H9 (cell line): Measurements from ENCODE around the gene PMS1. TPM values are rescaled to one million over a fixed set of nuclear protein-coding genes. Genes with fewer than 3 reads are reported as not detected.

ENCODE experiments used
- DNase-seq: peaks from one replicate; pipeline ENCODE4 v3.0.0-alpha.2; 2017
- H2AFZ ChIP-seq: one replicate; pipeline ENCODE4 v1.6.1; 2013; ENCODE audit warnings: mild to moderate bottlenecking, low read length, control low read depth, moderate library complexity
- H2AK5ac ChIP-seq: 2 replicates; pipeline ENCODE4 v1.6.1; 2013; ENCODE audit warnings: low read length, control low read depth, mixed read lengths; ENCODE audit not compliant: insufficient read length
- H2BK120ac ChIP-seq: one replicate; pipeline ENCODE4 v1.6.1; 2013; ENCODE audit warnings: low read depth, mild to moderate bottlenecking, low read length, control low read depth, inconsistent platforms; ENCODE audit not compliant: poor library complexity, severe bottlenecking
- H2BK12ac ChIP-seq: 2 replicates; pipeline ENCODE4 v1.6.1; 2013; ENCODE audit warnings: low read length, control low read depth, mixed read lengths, low read depth; ENCODE audit not compliant: insufficient read length
- H2BK15ac ChIP-seq: 2 replicates; pipeline ENCODE4 v1.6.1; 2013; ENCODE audit warnings: low read depth, low read length, control low read depth
- H2BK20ac ChIP-seq: one replicate; pipeline ENCODE4 v1.6.1; 2013; ENCODE audit warnings: low read depth, mild to moderate bottlenecking, low read length, control low read depth, inconsistent platforms; ENCODE audit not compliant: poor library complexity, severe bottlenecking
- H2BK5ac ChIP-seq: 2 replicates; pipeline ENCODE4 v1.6.1; 2013; ENCODE audit warnings: low read length, control low read depth, mixed read lengths; ENCODE audit not compliant: insufficient read length
- H3K14ac ChIP-seq: 2 replicates; pipeline ENCODE4 v1.6.1; 2013; ENCODE audit warnings: low read length, control low read depth; ENCODE audit not compliant: insufficient read depth
- H3K18ac ChIP-seq: 2 replicates; pipeline ENCODE4 v1.6.1; 2013; ENCODE audit warnings: low read depth, mild to moderate bottlenecking, mixed read lengths, low read length, control low read depth; ENCODE audit not compliant: insufficient read length
- H3K23ac ChIP-seq: 2 replicates; pipeline ENCODE4 v1.6.1; 2013; ENCODE audit warnings: low read length, control low read depth, mixed read lengths, low read depth; ENCODE audit not compliant: insufficient read length
- H3K23me2 ChIP-seq: 2 replicates; pipeline ENCODE4 v1.6.1; 2013; ENCODE audit warnings: low read depth, mild to moderate bottlenecking, mixed read lengths, low read length, control low read depth; ENCODE audit not compliant: insufficient read length, poor library complexity, severe bottlenecking
- H3K27ac ChIP-seq: 2 replicates; pipeline ENCODE4 v1.5.1; 2013; ENCODE audit warnings: low read length, control low read depth, mixed read lengths, low read depth; ENCODE audit not compliant: insufficient read length
- H3K27me3 ChIP-seq: 2 replicates; pipeline ENCODE4 v1.6.1; 2013; ENCODE audit warnings: low read length, control low read depth, inconsistent platforms; ENCODE audit not compliant: insufficient read depth
- H3K4ac ChIP-seq: 2 replicates; pipeline ENCODE4 v1.6.1; 2013; ENCODE audit warnings: low read depth, mild to moderate bottlenecking, control low read depth, inconsistent platforms, low read length, moderate library complexity
- H3K4me1 ChIP-seq: 2 replicates; pipeline ENCODE4 v1.6.1; 2013; ENCODE audit warnings: low read length, control low read depth, inconsistent platforms; ENCODE audit not compliant: insufficient read depth
- H3K4me2 ChIP-seq: 2 replicates; pipeline ENCODE4 v1.6.1; 2013; ENCODE audit warnings: low read length, control low read depth, mixed read lengths; ENCODE audit not compliant: insufficient read length, insufficient read depth
- H3K56ac ChIP-seq: 2 replicates; pipeline ENCODE4 v1.6.1; 2013; ENCODE audit warnings: low read depth, mild to moderate bottlenecking, mixed read lengths, low read length, control low read depth; ENCODE audit not compliant: insufficient read length
- H3K79me1 ChIP-seq: 2 replicates; pipeline ENCODE4 v1.6.1; 2013; ENCODE audit warnings: low read depth, mild to moderate bottlenecking, moderate library complexity, low read length, control low read depth, inconsistent platforms; ENCODE audit not compliant: insufficient read depth, poor library complexity, severe bottlenecking
- H3K79me2 ChIP-seq: 2 replicates; pipeline ENCODE4 v1.6.1; 2013; ENCODE audit warnings: low read length, control low read depth, inconsistent platforms; ENCODE audit not compliant: insufficient read depth
- H3K9ac ChIP-seq: 2 replicates; pipeline ENCODE4 v1.6.1; 2013; ENCODE audit warnings: low read length, control low read depth, mixed read lengths; ENCODE audit not compliant: insufficient read length; ENCODE audit errors: extremely low read depth
- H3K9me3 ChIP-seq: one replicate; pipeline ENCODE4 v1.6.1; 2013; ENCODE audit warnings: low read depth, low read length, inconsistent platforms; ENCODE audit not compliant: control insufficient read depth
- H3T11ph ChIP-seq: one replicate; pipeline ENCODE4 v1.6.1; 2013; ENCODE audit warnings: mild to moderate bottlenecking, low read length, control low read depth, inconsistent platforms
- H4K20me1 ChIP-seq: one replicate; pipeline ENCODE4 v1.6.1; 2013; ENCODE audit not compliant: control insufficient read depth, insufficient read length, insufficient read depth
- H4K5ac ChIP-seq: 2 replicates; pipeline ENCODE4 v1.6.1; 2013; ENCODE audit warnings: low read depth, mild to moderate bottlenecking, mixed read lengths, low read length, control low read depth; ENCODE audit not compliant: insufficient read length
- H4K8ac ChIP-seq: replicated peaks from 2 replicates; pipeline ENCODE4 v1.6.1; 2013; ENCODE audit warnings: low read length, control low read depth, mixed read lengths, low read depth; ENCODE audit not compliant: insufficient read length
- H4K91ac ChIP-seq: 2 replicates; pipeline ENCODE4 v1.6.1; 2013; ENCODE audit warnings: low read depth, mild to moderate bottlenecking, moderate library complexity, mixed read lengths, low read length, control low read depth; ENCODE audit not compliant: insufficient read length
- H3K27ac Mint-ChIP-seq, 3 experiments: 2 replicates in 2 of 3; 3 replicates in 1 of 3; pipeline ENCODE4 v1.8.0; 2020 to 2021; ENCODE audit warnings: mixed read lengths in 3 of 3, mild to moderate bottlenecking in 1 of 3, moderate library complexity in 1 of 3
- H3K27me3 Mint-ChIP-seq: 2 replicates; pipeline ENCODE4 v1.8.0; 2021; ENCODE audit warnings: low read depth, mild to moderate bottlenecking, moderate library complexity, mixed read lengths
- H3K36me3 Mint-ChIP-seq, 3 experiments: 2 replicates in 2 of 3; 3 replicates in 1 of 3; pipeline ENCODE4 v1.8.0; 2020 to 2021; ENCODE audit warnings: low read depth in 3 of 3, mixed read lengths in 3 of 3; ENCODE audit not compliant: insufficient read depth in 1 of 3
- H3K4me1 Mint-ChIP-seq, 2 experiments: 2 replicates each; pipeline ENCODE4 v1.8.0; 2020; ENCODE audit warnings: mixed read lengths in 2 of 2
- H3K4me3 Mint-ChIP-seq, 2 experiments: 2 replicates in 1 of 2; 3 replicates in 1 of 2; pipeline ENCODE4 v1.8.0; 2020 to 2021; ENCODE audit warnings: mild to moderate bottlenecking in 2 of 2, mixed read lengths in 2 of 2, moderate library complexity in 1 of 2
- H3K9me3 Mint-ChIP-seq, 2 experiments: 2 replicates in 1 of 2; 3 replicates in 1 of 2; pipeline ENCODE4 v1.8.0; 2020; ENCODE audit warnings: mild to moderate bottlenecking in 2 of 2, mixed read lengths in 2 of 2, moderate library complexity in 1 of 2
- CTCF ChIP-seq: fragments of 200-600 bp; sonication (generic); conservative IDR thresholded peaks from 3 replicates; pipeline ENCODE4 v1.8.0; 2021; ENCODE audit warnings: antibody characterized with exemption, mild to moderate bottlenecking
- WGBS: extraction: QIAGEN DNeasy Blood & Tissue Kit; methylation state at CpG from one replicate; pipeline ENCODE4 v1.1.7; 2013; ENCODE audit warnings: missing lambda C conversion rate, low lambda C conversion rate, mixed read lengths; ENCODE audit not compliant: insufficient read length; ENCODE audit errors: extremely low coverage; 5-methylcytosine and 5-hydroxymethylcytosine counted together
- total RNA-seq: library from RNA; stranded (reverse); gene quantifications from 2 replicates; pipeline ENCODE4 v1.2.1, GENCODE V29; 2021

The PMS1 gene
- total RNA-seq, 1 experiment from 2014 or later = 47.2 TPM

GRCh38 chr2:189865826-189866225 is 81.6 kb downstream of the PMS1 start:
- Histone ChIP-seq H3K14ac (no peak overlapping the region), H3K23ac (no peak overlapping the region), H3T11ph (no peak overlapping the region), H3K79me1 (no peaks in the 10 kb centered on the region), H3K18ac (no peak overlapping the region), H3K9ac (no peak overlapping the region), H3K4me2 (no peak overlapping the region), H2BK5ac (no peak overlapping the region), H4K8ac (no peak overlapping the region), H2AFZ (no peak overlapping the region), H3K23me2 (no peaks in the 10 kb centered on the region), H3K4me1 (no peaks in the 10 kb centered on the region), H4K20me1 (no peaks in the 10 kb centered on the region), H2AK5ac (no peak overlapping the region), H3K9me3 (no peaks in the 10 kb centered on the region), H4K5ac (no peak overlapping the region), H3K79me2 (no peaks in the 10 kb centered on the region), H3K27me3 (no peaks in the 10 kb centered on the region), H3K56ac (no peak overlapping the region), H4K91ac (no peak overlapping the region), H2BK15ac (no peak overlapping the region), H2BK120ac (no peak overlapping the region), H3K27ac (no peak overlapping the region), H3K4ac (no peak overlapping the region), H2BK20ac (no peak overlapping the region), H2BK12ac (no peak overlapping the region)
- Mint-ChIP-seq H3K27ac (no peak overlapping the region), H3K4me1 (no peaks in the 10 kb centered on the region), H3K9me3 (no peaks in the 10 kb centered on the region), H3K27me3 (no peaks in the 10 kb centered on the region), H3K4me3 (no peak overlapping the region), H3K36me3 (peaks cover 8 to 28% (median 19%) of the 10 kb centered on the region in 3 experiments; a peak in 5 of 7 replicates)
- WGBS = no CpG with 5 or more reads among the region's 1 CpG
- no peak for DNase-seq
- TF ChIP-seq CTCF = no peak
